Stomach smooth muscle (tissue), 2 donors: ENCODE measurements around the gene S100A14.
A peak's percentile ranks its signal among the peaks of the same experiment; 100 is the strongest.
"Not testable (repeated sequence)": the region's sequence is repeated elsewhere in the genome, so short reads cannot be mapped to it uniquely, and the experiment has no call there.

Source experiments
- H3K27ac ChIP-seq: one replicate; pipeline ENCODE4 v1.7.0; 2013; ENCODE audit warnings: mild to moderate bottlenecking, low read length, inconsistent platforms
- H3K27me3 ChIP-seq, 2 donors: one replicate each; pipeline ENCODE4 v1.7.0; 2013; ENCODE audit warnings: low read length in 2 of 2; ENCODE audit not compliant: insufficient read depth in 2 of 2, control insufficient read depth in 1 of 2
- H3K36me3 ChIP-seq, 2 donors: one replicate each; pipeline ENCODE4 v1.7.0; 2013; ENCODE audit warnings: low read length in 2 of 2; ENCODE audit not compliant: control insufficient read depth in 2 of 2, insufficient read depth in 2 of 2
- H3K4me1 ChIP-seq: one replicate; pipeline ENCODE4 v1.7.0; 2013; ENCODE audit warnings: low read length; ENCODE audit not compliant: control insufficient read depth, insufficient read depth
- H3K4me3 ChIP-seq, 2 donors: one replicate each; pipeline ENCODE4 v1.7.0; 2013; ENCODE audit warnings: low read length in 2 of 2
- H3K9ac ChIP-seq, 2 donors: one replicate each; pipeline ENCODE4 v1.7.0; 2013; ENCODE audit warnings: low read length in 2 of 2, mild to moderate bottlenecking in 1 of 2
- H3K9me3 ChIP-seq, 2 donors: one replicate each; pipeline ENCODE4 v1.7.0; 2013; ENCODE audit warnings: low read length in 2 of 2; ENCODE audit not compliant: control insufficient read depth in 2 of 2
- donor health status: healthy.
- donor health status: Pancreatic carcinoma.

S100A14 gene

DNA sequence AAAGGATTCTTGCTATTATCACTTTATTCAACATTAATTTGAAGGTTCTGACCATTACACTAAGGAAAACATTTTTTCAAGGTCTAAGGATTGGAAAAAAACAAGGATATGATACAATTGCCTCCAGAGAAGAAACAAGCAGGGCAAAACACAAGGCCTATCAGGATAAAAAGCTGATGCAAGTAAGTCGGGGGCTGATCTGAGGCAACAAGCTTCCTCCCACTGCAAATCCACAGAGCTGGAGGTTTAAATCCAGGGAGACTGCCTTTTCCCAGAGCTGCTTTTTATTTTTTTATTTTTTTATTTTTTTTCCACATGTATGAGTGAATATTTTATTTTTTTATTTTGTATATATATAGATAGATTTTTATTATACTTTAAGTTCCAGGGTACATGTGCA lies 31.1 kb downstream of the S100A14 start:
- Histone ChIP-seq H3K27ac (no peak overlapping the region), H3K4me1 (no peaks in the 10 kb centered on the region), H3K9ac (no peak overlapping the region), H3K9me3 (no peaks in the 10 kb centered on the region), H3K27me3 (no peaks in the 10 kb centered on the region), H3K4me3 (no peak overlapping the region), H3K36me3 (peaks cover 0 to 2% of the 10 kb centered on the region in 2 donors)

GRCh38 chr1:153583976-153584375 lies 32.1 kb downstream of the S100A14 start:
- H3K27ac ChIP-seq: no peak overlapping the region
- no peaks in the 10 kb centered on the region for H3K27me3 ChIP-seq
- H3K4me1 ChIP-seq: no peaks in the 10 kb centered on the region
- H3K4me3 ChIP-seq: no peak overlapping the region
- H3K9ac ChIP-seq: no peak overlapping the region
- H3K9me3 ChIP-seq: no peaks in the 10 kb centered on the region
- no peaks in the 10 kb centered on the region for H3K36me3 ChIP-seq

GRCh38 chr1:153583514-153583913 lies 32.6 kb downstream of the S100A14 start:
- H3K4me1 ChIP-seq, H3K9me3 ChIP-seq, H3K27me3 ChIP-seq, H3K36me3 ChIP-seq, H3K4me3 ChIP-seq, H3K27ac ChIP-seq, H3K9ac ChIP-seq: not testable (repeated sequence)

- not testable (repeated sequence) for H3K4me3 ChIP-seq, H3K9me3 ChIP-seq, H3K27me3 ChIP-seq, H3K4me1 ChIP-seq, H3K9ac ChIP-seq, H3K27ac ChIP-seq, H3K36me3 ChIP-seq
Observed at GRCh38 chr1:153582836-153583235, 33.3 kb downstream of the S100A14 start.

DNA sequence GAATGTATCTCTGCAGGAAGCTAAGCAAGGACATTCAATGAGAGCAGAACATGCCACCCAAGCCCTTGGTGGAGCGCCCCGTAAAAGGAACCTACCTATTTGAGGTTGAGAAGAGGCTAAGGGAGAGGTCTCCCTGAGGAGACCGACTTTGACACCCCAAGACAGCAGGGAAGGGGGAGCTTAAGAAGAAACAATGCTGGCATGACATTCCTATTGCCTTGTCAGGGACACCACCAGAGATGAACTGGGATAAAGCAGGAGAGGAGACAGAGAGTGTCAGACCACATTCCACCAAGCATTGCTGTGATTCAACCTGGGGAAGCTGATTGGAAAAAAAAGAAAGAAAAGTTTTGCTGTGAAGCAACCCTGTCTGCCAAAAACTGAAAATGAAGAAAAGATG lies 37.2 kb downstream of the S100A14 start:
- H3K9ac ChIP-seq: no peak overlapping the region
- H3K36me3 ChIP-seq: no peaks in the 10 kb centered on the region
- H3K4me3 ChIP-seq: no peak overlapping the region
- no peaks in the 10 kb centered on the region for H3K9me3 ChIP-seq
- H3K27me3 ChIP-seq: no peaks in the 10 kb centered on the region
- no peaks in the 10 kb centered on the region for H3K4me1 ChIP-seq
- no peak overlapping the region for H3K27ac ChIP-seq

GRCh38 chr1:153578490-153578889 lies 37.6 kb downstream of the S100A14 start:
- no peaks in the 10 kb centered on the region for H3K9me3 ChIP-seq
- no peak overlapping the region for H3K9ac ChIP-seq
- no peak overlapping the region for H3K27ac ChIP-seq
- H3K27me3 ChIP-seq: no peaks in the 10 kb centered on the region
- no peak overlapping the region for H3K4me3 ChIP-seq
- no peaks in the 10 kb centered on the region for H3K4me1 ChIP-seq
- no peaks in the 10 kb centered on the region for H3K36me3 ChIP-seq

DNA sequence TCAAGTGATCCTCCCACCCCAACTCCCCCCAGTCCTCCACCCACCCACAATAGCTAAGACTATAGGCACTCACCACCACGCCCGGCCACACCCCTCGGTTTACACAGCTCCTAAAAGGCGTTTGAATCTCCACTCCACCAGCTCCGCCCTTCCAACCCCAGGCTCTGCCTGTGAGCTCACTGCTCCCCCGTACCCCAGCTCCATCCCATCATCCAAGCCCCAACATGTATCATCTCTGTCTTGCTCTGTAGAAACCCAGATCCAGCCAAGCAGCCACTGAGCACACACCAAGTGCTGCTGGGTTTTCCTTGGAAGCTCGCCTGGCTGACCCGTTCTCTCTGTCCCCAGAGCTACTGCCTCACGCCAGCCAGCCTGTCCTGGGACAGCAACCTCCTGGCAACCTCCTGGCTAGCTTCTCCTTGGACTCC lies 38.5 kb downstream of the S100A14 start:
- Histone ChIP-seq H3K27ac (no peak overlapping the region), H3K4me3 (no peak overlapping the region), H3K27me3 (no peaks in the 10 kb centered on the region), H3K36me3 (no peaks in the 10 kb centered on the region), H3K9ac (no peak overlapping the region), H3K4me1 (no peaks in the 10 kb centered on the region), H3K9me3 (no peaks in the 10 kb centered on the region)

DNA sequence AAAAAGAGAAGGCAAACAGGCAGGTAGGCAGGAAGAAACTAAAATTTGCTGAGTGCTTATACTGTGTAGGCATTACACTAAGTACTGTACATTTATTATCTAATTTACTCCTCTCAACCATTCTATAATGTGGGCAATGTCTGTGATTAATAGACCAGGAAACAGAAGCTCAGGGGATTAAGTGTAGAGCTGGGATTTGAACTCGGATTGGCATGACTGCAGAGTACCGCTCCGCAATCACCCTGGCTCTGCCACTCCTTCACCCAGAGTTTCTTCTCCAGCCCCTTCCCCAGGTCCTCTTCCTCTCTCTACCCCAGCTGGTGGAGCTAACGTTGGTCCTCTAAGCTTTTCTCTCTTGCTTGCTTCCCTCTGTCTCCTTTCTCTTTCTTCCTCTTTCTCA lies 39.0 kb downstream of the S100A14 start:
- Histone ChIP-seq H3K9ac (no peak overlapping the region), H3K36me3 (no peaks in the 10 kb centered on the region), H3K4me1 (no peaks in the 10 kb centered on the region), H3K4me3 (no peak overlapping the region), H3K27ac (no peak overlapping the region), H3K9me3 (no peaks in the 10 kb centered on the region), H3K27me3 (no peaks in the 10 kb centered on the region)

- H3K9me3 ChIP-seq, H3K4me3 ChIP-seq, H3K27ac ChIP-seq, H3K4me1 ChIP-seq, H3K27me3 ChIP-seq, H3K36me3 ChIP-seq, H3K9ac ChIP-seq: not testable (repeated sequence)
Observed at GRCh38 chr1:153575497-153575896, 40.6 kb downstream of the S100A14 start.

- not testable (repeated sequence) for H3K27ac ChIP-seq, H3K27me3 ChIP-seq, H3K9ac ChIP-seq, H3K9me3 ChIP-seq, H3K4me1 ChIP-seq, H3K36me3 ChIP-seq, H3K4me3 ChIP-seq
Observed at GRCh38 chr1:153575081-153575491, 41.0 kb downstream of the S100A14 start.

- Histone ChIP-seq H3K4me3 (no peak overlapping the region), H3K9ac (no peak overlapping the region), H3K9me3 (no peaks in the 10 kb centered on the region), H3K4me1 (peaks cover 6% of the 10 kb centered on the region), H3K27ac (peak overlapping the region; percentile 49), H3K36me3 (no peaks in the 10 kb centered on the region), H3K27me3 (no peaks in the 10 kb centered on the region)
Observed at GRCh38 chr1:153573351-153573750, 42.8 kb downstream of the S100A14 start.
